ENCODE measurements around the gene SYT6.

The SYT6 gene

DNA sequence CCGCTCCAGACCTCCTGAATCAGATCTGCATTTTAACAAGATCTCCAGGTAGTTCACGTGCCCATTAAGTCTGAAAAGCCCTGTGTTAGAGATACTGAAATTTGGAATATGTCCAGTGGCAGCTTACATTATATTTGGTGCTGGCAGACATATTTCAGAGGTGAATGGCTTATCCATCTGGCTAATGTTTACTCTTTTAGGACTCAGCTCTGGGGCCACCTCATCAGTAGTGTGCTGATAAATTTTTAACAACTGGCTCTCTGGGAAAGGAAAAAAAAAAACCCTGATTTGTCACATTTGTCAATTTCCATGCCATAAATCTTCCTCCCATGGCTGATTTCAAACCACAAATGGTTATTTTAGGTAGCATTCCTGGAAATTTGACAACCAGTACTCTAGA lies 25.3 kb upstream of the SYT6 start:
- no peak for FAIRE-seq
- TF ChIP-seq POLR2AphosphoS5 (IDR thresholded peaks at IDR 0.05; ENCODE audit: low read depth, low read length) (no peak), POLR2A (IDR thresholded peaks at IDR 0.05; ENCODE audit: low read depth, low read length) (no peak), POU2F2 (IDR thresholded peaks at IDR 0.05; ENCODE audit: low read depth, low read length) (no peak), PAX5 (IDR thresholded peaks at IDR 0.05; ENCODE audit: insufficient read depth, low read length, severe bottlenecking) (no peak), TAF1 (IDR thresholded peaks at IDR 0.05; ENCODE audit: low read depth, low read length) (no peak), SPI1 (IDR thresholded peaks at IDR 0.05; ENCODE audit: low read depth, low read length) (no peak)
- DNase-seq (ENCODE audit: insufficient read length, low spot score), result no peak

DNA sequence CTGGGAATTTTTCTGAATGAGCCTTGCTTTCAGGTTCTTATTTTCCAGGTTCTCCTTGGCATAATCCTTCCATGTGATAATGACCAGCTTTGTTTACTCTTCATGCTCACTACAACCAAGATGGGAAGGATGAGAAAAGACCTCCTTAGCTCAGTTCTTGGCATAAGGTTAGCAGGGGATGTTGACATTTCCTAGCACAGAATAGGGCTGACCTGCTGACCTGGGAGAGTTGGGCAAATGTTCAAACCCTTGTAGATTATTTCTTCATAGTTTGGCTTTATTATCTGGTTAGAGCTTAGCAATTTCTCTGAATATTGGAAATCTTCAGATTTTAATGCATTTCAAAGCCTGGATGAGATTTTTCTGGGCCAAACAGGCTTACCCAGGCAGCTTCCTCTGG lies 23.6 kb upstream of the SYT6 start:
- FAIRE-seq, result no peak
- TF ChIP-seq PAX5 (IDR thresholded peaks at IDR 0.05; ENCODE audit: insufficient read depth, low read length, severe bottlenecking) (no peak), POLR2AphosphoS5 (IDR thresholded peaks at IDR 0.05; ENCODE audit: low read depth, low read length) (no peak), TAF1 (IDR thresholded peaks at IDR 0.05; ENCODE audit: low read depth, low read length) (no peak), SPI1 (IDR thresholded peaks at IDR 0.05; ENCODE audit: low read depth, low read length) (no peak), POLR2A (IDR thresholded peaks at IDR 0.05; ENCODE audit: low read depth, low read length) (no peak), POU2F2 (IDR thresholded peaks at IDR 0.05; ENCODE audit: low read depth, low read length) (no peak)
- no peak for DNase-seq (ENCODE audit: insufficient read length, low spot score)

- TF ChIP-seq TAF1 (IDR thresholded peaks at IDR 0.05; ENCODE audit: low read depth, low read length) (no peak), SPI1 (IDR thresholded peaks at IDR 0.05; ENCODE audit: low read depth, low read length) (no peak), POLR2A (IDR thresholded peaks at IDR 0.05; ENCODE audit: low read depth, low read length) (no peak), POLR2AphosphoS5 (IDR thresholded peaks at IDR 0.05; ENCODE audit: low read depth, low read length) (no peak), PAX5 (IDR thresholded peaks at IDR 0.05; ENCODE audit: insufficient read depth, low read length, severe bottlenecking) (no peak), POU2F2 (IDR thresholded peaks at IDR 0.05; ENCODE audit: low read depth, low read length) (no peak)
- DNase-seq (ENCODE audit: insufficient read length, low spot score) (no peak), FAIRE-seq (no peak)
Measured at GRCh38 chr1:114176366-114176765, 22.7 kb upstream of the SYT6 start.

GRCh38 chr1:114173680-114174079 lies 20.0 kb upstream of the SYT6 start:
- no peak for TF ChIP-seq PAX5 (IDR thresholded peaks at IDR 0.05; ENCODE audit: insufficient read depth, low read length, severe bottlenecking)
- no peak for TF ChIP-seq POLR2A (IDR thresholded peaks at IDR 0.05; ENCODE audit: low read depth, low read length)
- TF ChIP-seq TAF1 (IDR thresholded peaks at IDR 0.05; ENCODE audit: low read depth, low read length), result no peak
- no peak for TF ChIP-seq POU2F2 (IDR thresholded peaks at IDR 0.05; ENCODE audit: low read depth, low read length)
- FAIRE-seq (no peak), DNase-seq (ENCODE audit: insufficient read length, low spot score) (no peak)

DNA sequence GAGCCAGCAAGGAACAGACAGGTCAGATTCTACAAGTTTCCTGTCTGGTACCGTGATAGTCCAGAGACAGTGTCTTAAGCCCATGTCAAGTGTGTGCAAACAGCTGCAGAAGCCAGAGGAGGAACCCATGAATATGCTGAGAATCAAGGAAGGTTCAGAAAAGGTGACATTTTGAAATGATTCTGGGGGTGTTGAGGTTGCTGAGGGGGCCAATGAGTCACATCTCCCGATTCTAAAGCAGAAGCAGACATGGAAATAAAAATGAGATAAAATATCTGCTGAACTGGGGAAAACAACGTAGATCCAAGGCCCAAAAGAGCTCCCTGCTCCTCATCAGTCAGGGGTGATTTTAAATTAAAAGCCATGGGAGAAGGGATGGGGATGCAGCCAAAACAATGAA lies 15.8 kb upstream of the SYT6 start:
- no peak for DNase-seq (ENCODE audit: insufficient read length, low spot score)
- FAIRE-seq, result no peak
- TF ChIP-seq SPI1 (IDR thresholded peaks at IDR 0.05; ENCODE audit: low read depth, low read length) (no peak), TAF1 (IDR thresholded peaks at IDR 0.05; ENCODE audit: low read depth, low read length) (no peak), POLR2AphosphoS5 (IDR thresholded peaks at IDR 0.05; ENCODE audit: low read depth, low read length) (no peak), POU2F2 (IDR thresholded peaks at IDR 0.05; ENCODE audit: low read depth, low read length) (no peak), POLR2A (IDR thresholded peaks at IDR 0.05; ENCODE audit: low read depth, low read length) (no peak), PAX5 (IDR thresholded peaks at IDR 0.05; ENCODE audit: insufficient read depth, low read length, severe bottlenecking) (no peak)

- FAIRE-seq, result no peak
- TF ChIP-seq POLR2A (IDR thresholded peaks at IDR 0.05; ENCODE audit: low read depth, low read length) (no peak), PAX5 (IDR thresholded peaks at IDR 0.05; ENCODE audit: insufficient read depth, low read length, severe bottlenecking) (no peak), TAF1 (IDR thresholded peaks at IDR 0.05; ENCODE audit: low read depth, low read length) (no peak), SPI1 (IDR thresholded peaks at IDR 0.05; ENCODE audit: low read depth, low read length) (no peak), POU2F2 (IDR thresholded peaks at IDR 0.05; ENCODE audit: low read depth, low read length) (no peak), POLR2AphosphoS5 (IDR thresholded peaks at IDR 0.05; ENCODE audit: low read depth, low read length) (no peak)
Measured at GRCh38 chr1:114167226-114167625, 13.6 kb upstream of the SYT6 start.

DNA sequence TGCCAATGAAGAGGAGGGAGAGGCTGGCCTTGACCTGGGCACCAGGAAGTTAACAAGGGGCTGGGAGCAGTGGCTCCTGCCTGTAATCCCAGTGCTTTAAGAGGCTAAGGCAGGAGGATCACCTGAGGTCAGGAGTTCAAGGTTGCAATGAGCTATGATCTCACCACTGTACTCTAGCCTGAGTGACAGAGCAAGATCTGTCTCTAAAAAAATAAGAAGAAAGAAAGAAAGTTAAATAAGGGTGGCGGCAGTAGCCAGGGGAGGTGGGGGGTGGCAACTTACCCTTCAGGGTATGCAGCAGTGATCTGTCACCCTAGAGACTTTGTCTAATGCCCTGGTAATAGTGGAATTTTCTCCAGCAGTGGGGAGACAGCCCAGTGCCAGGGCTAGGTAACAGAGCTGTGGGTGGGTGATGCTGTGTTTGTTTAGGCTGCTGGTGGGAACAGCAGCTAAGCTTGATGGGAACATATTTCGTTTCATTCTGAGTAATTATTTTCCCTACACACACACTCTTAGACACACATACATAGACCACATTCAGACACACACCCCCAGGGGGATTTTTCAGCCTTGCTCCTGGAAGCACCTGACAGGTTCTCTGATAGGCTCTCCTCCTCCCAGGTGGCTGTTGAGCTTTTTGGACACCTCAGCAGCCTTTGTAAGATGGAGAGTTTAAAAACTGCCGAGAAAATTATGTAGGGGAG lies 11.3 kb upstream of the SYT6 start:
- TF ChIP-seq POLR2A (IDR thresholded peaks at IDR 0.05; ENCODE audit: low read depth, low read length) (no peak), PAX5 (IDR thresholded peaks at IDR 0.05; ENCODE audit: insufficient read depth, low read length, severe bottlenecking) (no peak), POU2F2 (IDR thresholded peaks at IDR 0.05; ENCODE audit: low read depth, low read length) (no peak), POLR2AphosphoS5 (IDR thresholded peaks at IDR 0.05; ENCODE audit: low read depth, low read length) (no peak), TAF1 (IDR thresholded peaks at IDR 0.05; ENCODE audit: low read depth, low read length) (no peak), SPI1 (IDR thresholded peaks at IDR 0.05; ENCODE audit: low read depth, low read length) (no peak)
- FAIRE-seq (no peak), DNase-seq (ENCODE audit: insufficient read length, low spot score) (no peak)

More at GRCh38 chr1:114167226-114167625, 13.6 kb upstream of the SYT6 start:
- no peak for DNase-seq (ENCODE audit: insufficient read length, low spot score)

DNA sequence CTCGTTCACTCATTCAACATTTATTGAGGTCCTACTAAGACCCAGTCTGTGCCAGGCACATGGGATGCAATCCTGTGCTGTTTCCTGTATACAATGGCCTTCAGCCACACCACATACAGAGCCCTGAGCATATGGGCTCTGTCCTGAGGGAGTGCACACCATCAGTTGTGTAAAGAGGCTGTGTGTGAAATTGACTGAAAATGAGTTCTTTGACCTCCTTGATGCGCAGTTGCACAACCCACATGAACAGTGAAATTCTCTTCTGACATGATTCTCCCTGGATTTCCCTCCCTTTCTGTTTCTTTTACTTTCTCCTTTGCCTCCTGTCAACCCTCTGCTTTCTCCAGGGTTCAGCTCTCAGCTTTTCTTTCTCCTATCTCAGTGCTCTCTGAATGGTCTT lies 6.3 kb upstream of the SYT6 start:
- TF ChIP-seq POLR2A (IDR thresholded peaks at IDR 0.05; ENCODE audit: low read depth, low read length), result no peak
- TF ChIP-seq SPI1 (IDR thresholded peaks at IDR 0.05; ENCODE audit: low read depth, low read length), result no peak
- no peak for TF ChIP-seq POU2F2 (IDR thresholded peaks at IDR 0.05; ENCODE audit: low read depth, low read length)
- no peak for TF ChIP-seq PAX5 (IDR thresholded peaks at IDR 0.05; ENCODE audit: insufficient read depth, low read length, severe bottlenecking)
- TF ChIP-seq TAF1 (IDR thresholded peaks at IDR 0.05; ENCODE audit: low read depth, low read length), result no peak
- no peak for TF ChIP-seq POLR2AphosphoS5 (IDR thresholded peaks at IDR 0.05; ENCODE audit: low read depth, low read length)
- no peak for FAIRE-seq

GRCh38 chr1:114157275-114157660 lies 3.6 kb upstream of the SYT6 start:
- TF ChIP-seq POU2F2 (IDR thresholded peaks at IDR 0.05; ENCODE audit: low read depth, low read length) (no peak), PAX5 (IDR thresholded peaks at IDR 0.05; ENCODE audit: insufficient read depth, low read length, severe bottlenecking) (no peak), POLR2A (IDR thresholded peaks at IDR 0.05; ENCODE audit: low read depth, low read length) (no peak), TAF1 (IDR thresholded peaks at IDR 0.05; ENCODE audit: low read depth, low read length) (no peak), SPI1 (IDR thresholded peaks at IDR 0.05; ENCODE audit: low read depth, low read length) (no peak), POLR2AphosphoS5 (IDR thresholded peaks at IDR 0.05; ENCODE audit: low read depth, low read length) (no peak)
- FAIRE-seq (no peak), DNase-seq (ENCODE audit: insufficient read length, low spot score) (no peak)

More for the DNA sequence above, 6.3 kb upstream of the SYT6 start:
- DNase-seq (ENCODE audit: insufficient read length, low spot score), result no peak
